HG03521 (cell line): Measurements from ENCODE around the gene BRINP3.

Experiments used
- ATAC-seq: cut with Tn5 transposase; IDR thresholded peaks from one replicate; pipeline ENCODE4 v1.9.1; 2021; ENCODE audit warnings: mild to moderate bottlenecking, moderate library complexity; ENCODE audit not compliant: unreplicated experiment

Gene BRINP3

GRCh38 chr1:190453550-190453949 lies 24.1 kb downstream of the BRINP3 start:
- no peak for ATAC-seq

- ATAC-seq = no peak
These were observed 25.3 kb downstream of the BRINP3 start for GRCh38 chr1:190452272-190452848.

- ATAC-seq = no peak
These were observed 33.2 kb downstream of the BRINP3 start for GRCh38 chr1:190444464-190444863.

- ATAC-seq = no peak
These were observed 38.2 kb downstream of the BRINP3 start for GRCh38 chr1:190439447-190439846.

GRCh38 chr1:190436615-190437014 lies 41.0 kb downstream of the BRINP3 start:
- ATAC-seq = no peak

GRCh38 chr1:190429932-190430331 lies 47.7 kb downstream of the BRINP3 start:
- no peak for ATAC-seq

GRCh38 chr1:190429141-190429540 lies 48.5 kb downstream of the BRINP3 start:
- ATAC-seq = no peak

- ATAC-seq = no peak
These were observed 61.4 kb downstream of the BRINP3 start for GRCh38 chr1:190416239-190416638.

GRCh38 chr1:190413142-190413541 lies 64.5 kb downstream of the BRINP3 start:
- no peak for ATAC-seq

- ATAC-seq = no peak
These were observed 74.3 kb downstream of the BRINP3 start for GRCh38 chr1:190403402-190403801.

GRCh38 chr1:190399233-190399632 lies 78.4 kb downstream of the BRINP3 start:
- no peak for ATAC-seq

- no peak for ATAC-seq
These were observed 86.1 kb downstream of the BRINP3 start for GRCh38 chr1:190391582-190391981.

GRCh38 chr1:190377991-190378390 lies 99.7 kb downstream of the BRINP3 start:
- ATAC-seq = no peak

- ATAC-seq = no peak
These were observed 100.4 kb downstream of the BRINP3 start for GRCh38 chr1:190377294-190377693.

- ATAC-seq = no peak
These were observed 101.6 kb downstream of the BRINP3 start for GRCh38 chr1:190376044-190376443.

- peak; percentile 80 for ATAC-seq
These were observed 103.8 kb downstream of the BRINP3 start for GRCh38 chr1:190373705-190374336.

GRCh38 chr1:190367200-190367599 lies 110.5 kb downstream of the BRINP3 start:
- ATAC-seq = no peak

GRCh38 chr1:190365283-190365682 lies 112.4 kb downstream of the BRINP3 start:
- no peak for ATAC-seq

GRCh38 chr1:190353538-190354101 lies 124.0 kb downstream of the BRINP3 start:
- ATAC-seq = no peak

- ATAC-seq = no peak
These were observed 133.2 kb downstream of the BRINP3 start for GRCh38 chr1:190344454-190344853.

- ATAC-seq = no peak
These were observed 138.8 kb downstream of the BRINP3 start for GRCh38 chr1:190338829-190339228.

- no peak for ATAC-seq
These were observed 148.8 kb downstream of the BRINP3 start for GRCh38 chr1:190328871-190329270.

- no peak for ATAC-seq
These were observed 149.3 kb downstream of the BRINP3 start for GRCh38 chr1:190328361-190328760.
